Thoracic aorta (tissue), 2 donors: ENCODE measurements around the gene OR2G2. TPM values are rescaled to one million over a fixed set of nuclear protein-coding genes. Genes with fewer than 3 reads are reported as not detected.

Source experiments
- ATAC-seq: fragments of 150-250 bp; one replicate; pipeline ENCODE4 v1.8.0; 2017; ENCODE audit warnings: low read depth; ENCODE audit not compliant: insufficient number of reproducible peaks, low FRiP score
- DNase-seq: peaks from one replicate; pipeline ENCODE4 v3.0.0-alpha.2; 2020; ENCODE audit warnings: low spot score
- H3K27ac ChIP-seq, 2 donors: fragments of 200-600 bp; sonication (generic); 1 replicate in 1 of 2; 2 replicates in 1 of 2; pipeline ENCODE4 v1.5.1; 2016; ENCODE audit warnings: mild to moderate bottlenecking in 2 of 2, moderate library complexity in 2 of 2
- H3K27me3 ChIP-seq: fragments of 200-600 bp; sonication (generic); replicated peaks from 2 replicates; pipeline ENCODE4 v1.6.0; 2016; ENCODE audit warnings: mild to moderate bottlenecking; ENCODE audit not compliant: insufficient read depth
- H3K36me3 ChIP-seq: fragments of 200-600 bp; sonication (generic); one replicate; pipeline ENCODE4 v1.5.1; 2016
- H3K4me1 ChIP-seq, 2 donors: fragments of 200-600 bp; sonication (generic); 1 replicate in 1 of 2; 2 replicates in 1 of 2; pipeline versions ENCODE4 v1.5.1 to v1.6.0; 2016; ENCODE audit warnings: low read depth in 2 of 2, mild to moderate bottlenecking in 1 of 2; ENCODE audit not compliant: control insufficient read depth in 1 of 2
- H3K4me3 ChIP-seq: fragments of 200-600 bp; sonication (generic); 2 replicates; pipeline ENCODE4 v1.5.1; 2016; ENCODE audit warnings: mild to moderate bottlenecking
- H3K9me3 ChIP-seq: fragments of 200-600 bp; sonication (generic); 2 replicates; pipeline ENCODE4 v1.5.1; 2016
- total RNA-seq, 2 donors: library from RNA; depleted of rRNA; stranded (reverse); fragments of >200 nt; gene quantifications; one replicate each; pipeline versions ENCODE4 v1.1.0 to v1.2.3, GENCODE V29; 2016
- TF ChIP-seq, protein P1 (sequence below): fragments of 200-600 bp; sonication (generic); IDR thresholded peaks from one replicate; pipeline ENCODE4 v1.5.1; 2019; ENCODE audit warnings: antibody characterized with exemption

Gene OR2G2
- total RNA-seq, 2 donors from 2014 or later, result not detected

DNA sequence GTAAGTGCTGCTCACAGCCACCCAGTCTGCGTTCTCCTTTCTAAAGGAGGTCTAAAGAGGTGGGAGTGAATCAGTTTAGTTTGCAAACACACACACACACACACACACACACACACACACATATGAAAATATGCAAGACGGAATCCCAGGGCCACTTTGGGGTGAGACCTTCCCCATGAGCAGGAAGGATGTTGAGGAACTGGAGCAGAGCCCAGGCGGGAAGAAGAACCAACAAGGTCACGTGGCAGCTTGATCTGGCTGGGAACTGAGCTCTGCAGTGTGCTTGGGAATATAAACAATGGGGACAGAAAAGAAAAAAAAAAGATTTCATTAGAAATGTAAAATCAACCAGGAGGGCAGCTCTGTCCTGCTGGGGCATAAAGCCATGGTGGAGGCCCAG, 49.9 kb downstream of the OR2G2 start:
- no peak for ATAC-seq
- Histone ChIP-seq H3K27ac (no peak overlapping the region), H3K9me3 (no peaks in the 10 kb centered on the region), H3K4me1 (no peaks in the 10 kb centered on the region), H3K36me3 (no peaks in the 10 kb centered on the region), H3K4me3 (no peak overlapping the region), H3K27me3 (no peaks in the 10 kb centered on the region)
- no peak for DNase-seq
- TF ChIP-seq, protein P1, sequence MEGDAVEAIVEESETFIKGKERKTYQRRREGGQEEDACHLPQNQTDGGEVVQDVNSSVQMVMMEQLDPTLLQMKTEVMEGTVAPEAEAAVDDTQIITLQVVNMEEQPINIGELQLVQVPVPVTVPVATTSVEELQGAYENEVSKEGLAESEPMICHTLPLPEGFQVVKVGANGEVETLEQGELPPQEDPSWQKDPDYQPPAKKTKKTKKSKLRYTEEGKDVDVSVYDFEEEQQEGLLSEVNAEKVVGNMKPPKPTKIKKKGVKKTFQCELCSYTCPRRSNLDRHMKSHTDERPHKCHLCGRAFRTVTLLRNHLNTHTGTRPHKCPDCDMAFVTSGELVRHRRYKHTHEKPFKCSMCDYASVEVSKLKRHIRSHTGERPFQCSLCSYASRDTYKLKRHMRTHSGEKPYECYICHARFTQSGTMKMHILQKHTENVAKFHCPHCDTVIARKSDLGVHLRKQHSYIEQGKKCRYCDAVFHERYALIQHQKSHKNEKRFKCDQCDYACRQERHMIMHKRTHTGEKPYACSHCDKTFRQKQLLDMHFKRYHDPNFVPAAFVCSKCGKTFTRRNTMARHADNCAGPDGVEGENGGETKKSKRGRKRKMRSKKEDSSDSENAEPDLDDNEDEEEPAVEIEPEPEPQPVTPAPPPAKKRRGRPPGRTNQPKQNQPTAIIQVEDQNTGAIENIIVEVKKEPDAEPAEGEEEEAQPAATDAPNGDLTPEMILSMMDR, result no peak

DNA sequence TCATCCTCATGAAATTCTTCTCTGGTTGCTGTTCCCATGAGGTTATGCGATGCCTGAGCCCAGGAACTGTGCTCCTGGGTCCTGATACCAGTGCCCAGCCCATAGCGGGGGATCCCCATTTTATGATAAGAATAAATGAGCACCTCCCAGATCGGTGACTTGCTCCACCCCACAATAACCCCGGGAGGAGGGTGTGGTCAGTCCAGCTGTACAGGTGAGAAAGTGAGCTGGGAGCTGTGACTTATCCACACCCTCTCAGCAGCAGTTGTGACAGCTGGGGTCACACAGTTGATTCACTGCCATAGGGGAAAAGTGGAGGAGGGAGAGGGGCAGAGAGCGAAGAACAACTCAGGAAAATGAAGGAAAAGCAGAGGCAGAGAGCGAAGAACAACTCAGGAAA, 50.6 kb downstream of the OR2G2 start:
- Histone ChIP-seq H3K4me1 (no peaks in the 10 kb centered on the region), H3K27ac (no peak overlapping the region), H3K27me3 (no peaks in the 10 kb centered on the region), H3K4me3 (no peak overlapping the region), H3K36me3 (no peaks in the 10 kb centered on the region), H3K9me3 (no peaks in the 10 kb centered on the region)
- TF ChIP-seq, protein P1, result no peak
- DNase-seq (no peak), ATAC-seq (no peak)

Other genes starting within 250 kb of the OR2G2 start
- gene NLRP3, start 172.2 kb upstream of the OR2G2 start, total RNA-seq, result 1 to 10 TPM; 5.1 to 8.9 TPM
- gene OR2B11, start 130.3 kb upstream of the OR2G2 start, total RNA-seq, result not detected
- not detected for gene OR2C3, start 51.9 kb upstream of the OR2G2 start, total RNA-seq
- 1 to 10 TPM in 1 of 2 donors, under 1 TPM in 1; 0.42 to 1.2 TPM for gene GCSAML, start 39.2 kb upstream of the OR2G2 start, total RNA-seq
- gene OR2G3, start 17.2 kb downstream of the OR2G2 start, total RNA-seq, result not detected
- not detected for gene OR13G1, start 91.4 kb downstream of the OR2G2 start, total RNA-seq
- not detected for gene OR6F1, start 128.3 kb downstream of the OR2G2 start, total RNA-seq
- gene OR14K1, start 150.3 kb downstream of the OR2G2 start, total RNA-seq, result not detected
- gene OR14A2, start 159.8 kb downstream of the OR2G2 start, total RNA-seq, result not detected
- not detected for gene OR1C1, start 172.2 kb downstream of the OR2G2 start, total RNA-seq
- gene OR14A16, start 235.8 kb downstream of the OR2G2 start, total RNA-seq, result not detected